ENCODE data around the gene PLA2G6.

The PLA2G6 gene

DNA sequence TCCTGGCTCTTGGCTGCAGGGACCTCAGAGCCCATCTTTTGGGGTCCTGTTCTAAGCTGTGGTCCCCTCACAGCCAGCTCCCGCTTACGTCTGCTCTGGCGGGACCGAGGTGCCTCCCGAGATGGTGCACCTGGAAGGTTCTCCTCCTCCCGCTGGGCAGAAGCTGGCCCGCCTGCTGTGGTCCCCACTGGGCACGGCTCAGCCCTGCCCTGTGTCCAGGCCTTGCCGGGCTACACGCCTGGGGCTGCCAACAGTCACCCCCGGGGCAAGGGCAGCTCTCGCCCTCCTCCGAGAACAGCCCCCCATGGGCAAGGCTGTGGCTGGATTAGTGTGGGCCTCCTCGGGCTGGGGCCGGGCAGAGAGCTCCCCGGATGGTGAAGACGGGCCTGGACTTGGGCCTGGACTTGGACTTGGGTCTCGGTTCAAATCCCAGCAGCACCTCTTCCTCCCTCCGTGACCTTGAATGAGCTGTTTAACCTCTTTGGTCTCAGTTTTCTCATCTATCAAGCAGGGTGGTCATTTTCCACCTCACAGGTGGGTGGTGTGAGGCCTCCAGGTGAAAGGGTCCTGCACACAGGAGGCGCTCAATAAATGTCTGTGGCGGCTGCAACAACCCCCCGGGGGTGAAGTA, 72.1 kb downstream of the PLA2G6 start (continued):
- TF ChIP-seq, protein P1, sequence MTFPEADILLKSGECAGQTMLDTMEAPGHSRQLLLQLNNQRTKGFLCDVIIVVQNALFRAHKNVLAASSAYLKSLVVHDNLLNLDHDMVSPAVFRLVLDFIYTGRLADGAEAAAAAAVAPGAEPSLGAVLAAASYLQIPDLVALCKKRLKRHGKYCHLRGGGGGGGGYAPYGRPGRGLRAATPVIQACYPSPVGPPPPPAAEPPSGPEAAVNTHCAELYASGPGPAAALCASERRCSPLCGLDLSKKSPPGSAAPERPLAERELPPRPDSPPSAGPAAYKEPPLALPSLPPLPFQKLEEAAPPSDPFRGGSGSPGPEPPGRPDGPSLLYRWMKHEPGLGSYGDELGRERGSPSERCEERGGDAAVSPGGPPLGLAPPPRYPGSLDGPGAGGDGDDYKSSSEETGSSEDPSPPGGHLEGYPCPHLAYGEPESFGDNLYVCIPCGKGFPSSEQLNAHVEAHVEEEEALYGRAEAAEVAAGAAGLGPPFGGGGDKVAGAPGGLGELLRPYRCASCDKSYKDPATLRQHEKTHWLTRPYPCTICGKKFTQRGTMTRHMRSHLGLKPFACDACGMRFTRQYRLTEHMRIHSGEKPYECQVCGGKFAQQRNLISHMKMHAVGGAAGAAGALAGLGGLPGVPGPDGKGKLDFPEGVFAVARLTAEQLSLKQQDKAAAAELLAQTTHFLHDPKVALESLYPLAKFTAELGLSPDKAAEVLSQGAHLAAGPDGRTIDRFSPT (tag by site-specific recombination; IDR thresholded peaks at IDR 0.05): peak; percentile 71; the same call in 1 of the 2 replicates
- TF ChIP-seq ZNF121 (tag by site-specific recombination; IDR thresholded peaks at IDR 0.05): no peak
- TF ChIP-seq ZNF184 (tag by site-specific recombination; IDR thresholded peaks at IDR 0.05): no peak

DNA sequence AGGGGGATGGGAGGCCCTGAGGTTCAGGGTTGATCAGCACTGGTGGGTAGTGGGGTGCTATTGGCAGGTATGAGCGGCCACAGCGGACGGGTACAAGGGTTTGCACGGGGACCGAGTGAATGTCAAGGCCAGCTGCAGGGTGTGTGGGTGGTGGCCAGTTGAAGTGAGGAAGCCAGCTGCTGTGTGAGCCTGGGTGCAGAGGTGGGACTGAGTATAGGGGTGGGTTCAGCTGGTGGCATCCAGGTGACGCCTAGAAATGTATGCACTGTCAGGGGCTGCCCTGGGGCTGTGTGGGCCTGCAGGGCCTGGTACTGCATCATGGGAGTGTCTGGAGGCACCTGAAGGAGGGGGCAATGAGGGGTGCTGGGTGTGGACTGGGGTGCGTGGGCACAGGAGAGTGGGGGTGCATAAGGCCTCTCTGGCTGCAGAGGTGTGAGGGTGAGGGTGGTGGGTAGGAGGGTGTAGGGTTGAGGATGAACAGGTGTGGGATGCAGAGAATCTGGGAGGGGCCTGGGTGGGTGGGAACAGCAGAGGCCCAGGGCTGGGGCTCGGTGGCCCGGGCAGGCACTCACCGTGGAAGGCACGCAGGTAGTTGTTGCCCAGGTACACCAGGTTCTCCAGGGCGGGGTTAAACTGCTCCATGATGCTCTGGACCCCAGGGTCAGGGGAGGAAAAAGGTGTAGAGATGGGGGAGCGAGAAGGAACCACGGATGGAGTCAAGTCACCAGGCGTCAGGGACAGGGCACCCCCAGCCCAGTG, 72.9 kb downstream of the PLA2G6 start:
- ChIA-PET POLR2A (interaction anchor here (1.1 kb wide), 1 partner anchor 9 kb away, joined by 3 read pairs; no protein-coding TSS in a partner anchor), CTCF (interaction anchor here (0.6 to 2.9 kb wide), 4 partner anchors 8 to 179 kb away, joined by 3 to 12 read pairs (median 4); no protein-coding TSS in a partner anchor)
- Histone ChIP-seq H3K36me3 (ENCODE audit: control insufficient read depth in 2 of 2, insufficient read depth in 1 of 2, low read length in 2 of 2) (peaks cover 0 to 7% of the 10 kb centered on the region in 2 experiments; a peak in 1 of 3 replicates), H3K4me3 (ENCODE audit: low read depth, low read length) (no peak overlapping the region), H3K9me3 (ENCODE audit: control insufficient read depth, insufficient read depth, low read depth, low read length) (no peaks in the 10 kb centered on the region), H3K4me1 (ENCODE audit: control insufficient read depth, insufficient read depth, low read length) (no peaks in the 10 kb centered on the region), H3K27ac (ENCODE audit: extremely low read depth, low read depth, low read length) (no peak overlapping the region)
- TF ChIP-seq ZNF548 (tag by site-specific recombination; IDR thresholded peaks at IDR 0.05) (no peak), ZNF571 (tag by site-specific recombination; IDR thresholded peaks at IDR 0.05) (no peak), KLF10 (tag by site-specific recombination; IDR thresholded peaks at IDR 0.05) (no peak), HOXC10 (CRISPR knock-in tag; IDR thresholded peaks at IDR 0.05) (no peak), ZFP69B (tag by site-specific recombination; IDR thresholded peaks at IDR 0.05) (no peak), ZNF416 (tag by site-specific recombination; IDR thresholded peaks at IDR 0.05) (no peak), ZNF555 (tag by site-specific recombination; conservative IDR thresholded peaks at IDR 0.05) (no peak), ZNF184 (tag by site-specific recombination; IDR thresholded peaks at IDR 0.05) (no peak), SP2 (tag by site-specific recombination; IDR thresholded peaks at IDR 0.05) (no peak), EGR2 (tag by site-specific recombination; IDR thresholded peaks at IDR 0.05; ENCODE audit: low read depth) (peak; percentile 95), ZNF138 (tag by site-specific recombination; IDR thresholded peaks at IDR 0.05; ENCODE audit: borderline replicate concordance) (no peak), ZFHX2 (tag by site-specific recombination; conservative IDR thresholded peaks at IDR 0.05) (peak; percentile 93), ZBTB17 (tag by site-specific recombination; IDR thresholded peaks at IDR 0.05) (no peak), ZNF239 (tag by site-specific recombination; IDR thresholded peaks at IDR 0.05) (no peak), ZNF785 (tag by site-specific recombination; IDR thresholded peaks at IDR 0.05) (no peak), ZNF629 (tag by site-specific recombination; IDR thresholded peaks at IDR 0.05) (no peak), KLF1 (tag by site-specific recombination; IDR thresholded peaks at IDR 0.05) (0 out of 2 replicates have a peak, but pooled peaks have one; percentile 10), ZNF324 (tag by site-specific recombination; IDR thresholded peaks at IDR 0.05) (no peak), SP3 (tag by site-specific recombination; IDR thresholded peaks at IDR 0.05) (no peak), ZNF843 (tag by site-specific recombination; IDR thresholded peaks at IDR 0.05) (no peak), ZNF48 (tag by site-specific recombination; IDR thresholded peaks at IDR 0.05) (no peak), ZNF707 (tag by site-specific recombination; IDR thresholded peaks at IDR 0.05) (no peak)
- TF ChIP-seq, protein P2, sequence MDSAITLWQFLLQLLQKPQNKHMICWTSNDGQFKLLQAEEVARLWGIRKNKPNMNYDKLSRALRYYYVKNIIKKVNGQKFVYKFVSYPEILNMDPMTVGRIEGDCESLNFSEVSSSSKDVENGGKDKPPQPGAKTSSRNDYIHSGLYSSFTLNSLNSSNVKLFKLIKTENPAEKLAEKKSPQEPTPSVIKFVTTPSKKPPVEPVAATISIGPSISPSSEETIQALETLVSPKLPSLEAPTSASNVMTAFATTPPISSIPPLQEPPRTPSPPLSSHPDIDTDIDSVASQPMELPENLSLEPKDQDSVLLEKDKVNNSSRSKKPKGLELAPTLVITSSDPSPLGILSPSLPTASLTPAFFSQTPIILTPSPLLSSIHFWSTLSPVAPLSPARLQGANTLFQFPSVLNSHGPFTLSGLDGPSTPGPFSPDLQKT (IDR thresholded peaks at IDR 0.05; ENCODE audit: borderline replicate concordance, low read depth, low read length): no peak
- TF ChIP-seq, protein P3, sequence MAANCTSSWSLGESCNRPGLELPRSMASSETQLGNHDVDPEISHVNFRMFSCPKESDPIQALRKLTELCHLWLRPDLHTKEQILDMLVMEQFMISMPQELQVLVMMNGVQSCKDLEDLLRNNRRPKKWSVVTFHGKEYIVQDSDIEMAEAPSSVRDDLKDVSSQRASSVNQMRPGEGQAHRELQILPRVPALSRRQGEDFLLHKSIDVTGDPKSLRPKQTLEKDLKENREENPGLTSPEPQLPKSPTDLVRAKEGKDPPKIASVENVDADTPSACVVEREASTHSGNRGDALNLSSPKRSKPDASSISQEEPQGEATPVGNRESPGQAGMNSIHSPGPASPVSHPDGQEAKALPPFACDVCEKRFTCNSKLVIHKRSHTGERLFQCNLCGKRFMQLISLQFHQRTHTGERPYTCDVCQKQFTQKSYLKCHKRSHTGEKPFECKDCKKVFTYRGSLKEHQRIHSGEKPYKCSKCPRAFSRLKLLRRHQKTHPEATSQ (tag by site-specific recombination; IDR thresholded peaks at IDR 0.05): no peak
- TF ChIP-seq, protein P4, sequence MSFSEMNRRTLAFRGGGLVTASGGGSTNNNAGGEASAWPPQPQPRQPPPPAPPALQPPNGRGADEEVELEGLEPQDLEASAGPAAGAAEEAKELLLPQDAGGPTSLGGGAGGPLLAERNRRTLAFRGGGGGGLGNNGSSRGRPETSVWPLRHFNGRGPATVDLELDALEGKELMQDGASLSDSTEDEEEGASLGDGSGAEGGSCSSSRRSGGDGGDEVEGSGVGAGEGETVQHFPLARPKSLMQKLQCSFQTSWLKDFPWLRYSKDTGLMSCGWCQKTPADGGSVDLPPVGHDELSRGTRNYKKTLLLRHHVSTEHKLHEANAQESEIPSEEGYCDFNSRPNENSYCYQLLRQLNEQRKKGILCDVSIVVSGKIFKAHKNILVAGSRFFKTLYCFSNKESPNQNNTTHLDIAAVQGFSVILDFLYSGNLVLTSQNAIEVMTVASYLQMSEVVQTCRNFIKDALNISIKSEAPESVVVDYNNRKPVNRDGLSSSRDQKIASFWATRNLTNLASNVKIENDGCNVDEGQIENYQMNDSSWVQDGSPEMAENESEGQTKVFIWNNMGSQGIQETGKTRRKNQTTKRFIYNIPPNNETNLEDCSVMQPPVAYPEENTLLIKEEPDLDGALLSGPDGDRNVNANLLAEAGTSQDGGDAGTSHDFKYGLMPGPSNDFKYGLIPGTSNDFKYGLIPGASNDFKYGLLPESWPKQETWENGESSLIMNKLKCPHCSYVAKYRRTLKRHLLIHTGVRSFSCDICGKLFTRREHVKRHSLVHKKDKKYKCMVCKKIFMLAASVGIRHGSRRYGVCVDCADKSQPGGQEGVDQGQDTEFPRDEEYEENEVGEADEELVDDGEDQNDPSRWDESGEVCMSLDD (tag by site-specific recombination; IDR thresholded peaks at IDR 0.05): peak; percentile 25; the same call in 1 of the 2 replicates
- TF ChIP-seq, protein P5, sequence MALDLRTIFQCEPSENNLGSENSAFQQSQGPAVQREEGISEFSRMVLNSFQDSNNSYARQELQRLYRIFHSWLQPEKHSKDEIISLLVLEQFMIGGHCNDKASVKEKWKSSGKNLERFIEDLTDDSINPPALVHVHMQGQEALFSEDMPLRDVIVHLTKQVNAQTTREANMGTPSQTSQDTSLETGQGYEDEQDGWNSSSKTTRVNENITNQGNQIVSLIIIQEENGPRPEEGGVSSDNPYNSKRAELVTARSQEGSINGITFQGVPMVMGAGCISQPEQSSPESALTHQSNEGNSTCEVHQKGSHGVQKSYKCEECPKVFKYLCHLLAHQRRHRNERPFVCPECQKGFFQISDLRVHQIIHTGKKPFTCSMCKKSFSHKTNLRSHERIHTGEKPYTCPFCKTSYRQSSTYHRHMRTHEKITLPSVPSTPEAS (tag by site-specific recombination; IDR thresholded peaks at IDR 0.05): no peak
